Colonic mucosa (tissue), 4 donors: Measurements from ENCODE around the gene SLC20A1. TPM values are rescaled to one million over a fixed set of nuclear protein-coding genes. Genes with fewer than 3 reads are reported as not detected.

Experiments
- DNase-seq: peaks from one replicate; pipeline ENCODE4 v3.0.0-alpha.2; 2020
- H3K27ac ChIP-seq: fragments of 200-600 bp; one replicate; pipeline ENCODE4 v1.8.0; 2021
- H3K27me3 ChIP-seq: fragments of 200-600 bp; one replicate; pipeline ENCODE4 v1.8.0; 2021
- H3K36me3 ChIP-seq: fragments of 200-600 bp; one replicate; pipeline ENCODE4 v1.8.0; 2021
- H3K4me1 ChIP-seq: fragments of 200-600 bp; one replicate; pipeline ENCODE4 v1.8.0; 2021; ENCODE audit warnings: mild to moderate bottlenecking
- H3K4me3 ChIP-seq: fragments of 200-600 bp; one replicate; pipeline ENCODE4 v1.8.0; 2021
- H3K9ac ChIP-seq, 2 donors: one replicate each; pipeline ENCODE4 v1.7.0; 2013; ENCODE audit warnings: control low read depth in 2 of 2, low read depth in 2 of 2, low read length in 2 of 2
- H3K9me3 ChIP-seq: fragments of 200-600 bp; one replicate; pipeline ENCODE4 v1.8.0; 2021
- CTCF ChIP-seq: fragments of 200-600 bp; IDR thresholded peaks from one replicate; pipeline ENCODE4 v1.8.0; 2022; ENCODE audit warnings: antibody characterized with exemption, mild to moderate bottlenecking
- intact Hi-C: fragments of 100-400 bp; cut with DNase I; formaldehyde crosslinking; loops from one replicate; pipeline ENCODE4 v1.14.1; 2022
- total RNA-seq, 2 donors: library from RNA; stranded (reverse); fragmentation: NEBNext Ultra II Directional in 1 of 2; extraction: Animal tissue kit (Norgen Biotek cat#: 25700) in 1 of 2; gene quantifications; one replicate each; pipeline ENCODE4 v1.2.1, GENCODE V29; 2021
- donor health status: healthy.
- donor health status: DM: no; HTN: no; CAD: no.
- donor health status: DM: no; HTN: no; CAD: no.

Gene SLC20A1
- total RNA-seq, 2 donors from 2014 or later = 50.9 to 119 TPM

GRCh38 chr2:112712903-112713584 is 67.3 kb downstream of the SLC20A1 start:
- no peak for TF ChIP-seq CTCF
- no peak for DNase-seq
- Histone ChIP-seq H3K4me3 (no peak overlapping the region), H3K9me3 (no peaks in the 10 kb centered on the region), H3K4me1 (no peaks in the 10 kb centered on the region), H3K27ac (no peak overlapping the region), H3K27me3 (no peaks in the 10 kb centered on the region), H3K36me3 (no peaks in the 10 kb centered on the region), H3K9ac (no peak overlapping the region)
- intact Hi-C loops = no loop called here

Other genes with a start within 250 kb of the SLC20A1 start
- 10 to 100 TPM in 1 of 2 donors, 1 to 10 TPM in 1; 8.6 to 11.7 TPM for gene RGPD8, start 212.3 kb upstream of the SLC20A1 start, total RNA-seq
- 10 to 100 TPM; 16.9 to 17.5 TPM for gene TTL, start 163.8 kb upstream of the SLC20A1 start, total RNA-seq
- 10 to 100 TPM; 13.5 to 29.6 TPM for gene POLR1B, start 103.5 kb upstream of the SLC20A1 start, total RNA-seq
- gene CHCHD5, start 61.3 kb upstream of the SLC20A1 start, total RNA-seq = 10 to 100 TPM; 27.0 to 39.5 TPM
- gene NT5DC4, start 75.1 kb downstream of the SLC20A1 start, total RNA-seq = not detected
- 10 to 100 TPM in 1 of 2 donors, 1 to 10 TPM in 1; 6.4 to 13.5 TPM for gene CKAP2L, start 118.7 kb downstream of the SLC20A1 start, total RNA-seq
- under 1 TPM in 1 of 2 donors, not detected in 1; 0.45 TPM for gene IL1A, start 138.6 kb downstream of the SLC20A1 start, total RNA-seq
- gene IL1B, start 190.8 kb downstream of the SLC20A1 start, total RNA-seq = 1 to 10 TPM; 1.6 to 5.7 TPM